Common myeloid progenitor, CD34-positive (primary cell): ENCODE data around the gene TNFSF15.
A peak's percentile ranks its signal among the peaks of the same experiment; 100 is the strongest.

ENCODE experiments used
- CTCF ChIA-PET: fragments of 350-600 bp; sonication (Branson Sonifier 250); formaldehyde crosslinking; loops from one replicate; lab custom pipeline; 2021; ENCODE audit warnings: antibody characterized with exemption; lab: Charles Lee
- POLR2A ChIA-PET: fragments of 350-600 bp; sonication (Branson Sonifier 250); formaldehyde crosslinking; loops from one replicate; lab custom pipeline; 2021; ENCODE audit warnings: antibody characterized with exemption; lab: Charles Lee
- DNase-seq, 3 donors: peaks; one replicate each; pipeline versions ENCODE4 v3.0.0 to v3.0.0-alpha.2; 2013
- H3K27ac ChIP-seq, 2 experiments: 1 replicate in 1 of 2; 2 replicates in 1 of 2; pipeline ENCODE4 v1.7.0; 2013; ENCODE audit warnings: inconsistent platforms in 2 of 2, low read length in 2 of 2, mild to moderate bottlenecking in 2 of 2, low read depth in 1 of 2, moderate library complexity in 1 of 2; ENCODE audit not compliant: severe bottlenecking in 2 of 2, insufficient read depth in 1 of 2, poor library complexity in 1 of 2
- H3K27me3 ChIP-seq, 5 experiments: replicated peaks in 2 of 5; 1 replicate in 3 of 5; 2 replicates in 2 of 5; pipeline versions ENCODE4 v1.6.1 to v1.7.0; 2013; ENCODE audit warnings: low read length in 4 of 5, mild to moderate bottlenecking in 2 of 5, moderate library complexity in 2 of 5, inconsistent platforms in 1 of 5; ENCODE audit not compliant: insufficient read depth in 5 of 5, control insufficient read depth in 4 of 5
- H3K36me3 ChIP-seq, 4 experiments: 1 replicate in 2 of 4; 2 replicates in 2 of 4; pipeline versions ENCODE4 v1.6.1 to v1.7.0; 2013; ENCODE audit warnings: low read length in 3 of 4, control low read depth in 1 of 4, mild to moderate bottlenecking in 1 of 4; ENCODE audit not compliant: control insufficient read depth in 4 of 4, insufficient read depth in 4 of 4
- H3K4me1 ChIP-seq, 4 experiments: 1 replicate in 3 of 4; 2 replicates in 1 of 4; pipeline versions ENCODE4 v1.6.1 to v1.7.1; 2013; ENCODE audit warnings: low read length in 3 of 4, mild to moderate bottlenecking in 3 of 4, control low read depth in 1 of 4, inconsistent platforms in 1 of 4, moderate library complexity in 1 of 4; ENCODE audit not compliant: control insufficient read depth in 4 of 4, insufficient read depth in 4 of 4; ENCODE audit errors: control extremely low read depth in 1 of 4
- H3K4me3 ChIP-seq, 7 experiments: 1 replicate in 4 of 7; 2 replicates in 3 of 7; pipeline versions ENCODE4 v1.5.1 to v1.7.0; 2013; ENCODE audit warnings: mild to moderate bottlenecking in 7 of 7, low read length in 6 of 7, moderate library complexity in 6 of 7, inconsistent platforms in 2 of 7, low read depth in 2 of 7, control low read depth in 1 of 7; ENCODE audit not compliant: insufficient read depth in 4 of 7, control insufficient read depth in 1 of 7; ENCODE audit errors: extremely low read depth in 1 of 7
- H3K9me3 ChIP-seq, 5 experiments: 1 replicate in 4 of 5; 2 replicates in 1 of 5; pipeline versions ENCODE4 v1.6.1 to v1.7.1; 2013; ENCODE audit warnings: low read length in 4 of 5, mild to moderate bottlenecking in 2 of 5, inconsistent platforms in 1 of 5, low read depth in 1 of 5, moderate library complexity in 1 of 5; ENCODE audit not compliant: control insufficient read depth in 4 of 5, insufficient read depth in 2 of 5; ENCODE audit errors: control extremely low read depth in 1 of 5
- WGBS: methylation state at CpG from one replicate; pipeline ENCODE4 v1.1.5; 2013; ENCODE audit not compliant: insufficient coverage; 5-methylcytosine and 5-hydroxymethylcytosine counted together

TNFSF15 gene

DNA sequence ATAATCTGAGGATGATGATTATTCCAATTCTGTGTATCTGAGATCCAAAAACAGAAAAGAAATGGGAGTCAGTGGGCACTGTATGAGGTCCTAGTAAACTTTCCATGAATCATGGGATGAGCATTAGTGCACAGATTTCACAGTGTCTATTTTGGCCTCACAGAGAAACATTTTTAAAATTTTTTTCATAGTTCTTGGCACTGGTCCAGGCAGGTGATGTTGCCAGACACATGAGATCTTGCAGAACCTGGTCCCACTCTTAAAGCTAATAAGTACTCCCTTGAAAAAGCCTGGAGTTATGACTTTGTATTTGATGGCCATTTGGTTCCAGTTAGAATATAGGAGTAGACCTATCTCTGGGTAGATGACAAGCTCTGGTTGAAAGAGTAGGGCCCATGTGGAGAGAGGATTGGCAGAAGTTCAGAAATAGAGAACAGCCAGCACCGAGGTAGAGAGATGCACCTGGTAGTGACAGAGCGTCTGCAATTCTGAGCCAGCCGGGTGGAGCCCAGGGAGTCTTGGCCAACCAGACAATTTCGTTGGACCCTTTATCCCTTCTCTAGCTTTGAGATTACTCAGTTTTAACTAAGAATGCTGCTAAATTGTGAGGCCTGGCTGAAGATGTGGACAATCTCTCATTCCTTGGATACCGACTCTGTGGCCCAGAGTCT is 6.3 kb upstream of the TNFSF15 start:
- CTCF ChIA-PET, result interaction anchor here (1.0 kb wide), 1 partner anchor 9 kb away, joined by 5 read pairs; no protein-coding TSS in a partner anchor
- POLR2A ChIA-PET, result no interaction called here

GRCh38 chr9:114811301-114811700 is 5.5 kb upstream of the TNFSF15 start:
- Histone ChIP-seq H3K36me3 (no peaks in the 10 kb centered on the region), H3K4me1 (peaks cover 2 to 6% (median 4%) of the 10 kb centered on the region in 4 experiments), H3K27ac (no peak overlapping the region), H3K9me3 (peaks cover 0 to 2% (median 0%) of the 10 kb centered on the region in 5 experiments), H3K4me3 (no peak overlapping the region), H3K27me3 (no peaks in the 10 kb centered on the region)
- no peak for DNase-seq
- POLR2A ChIA-PET, result no interaction called here
- CTCF ChIA-PET, result no interaction called here
- 86% methylated on average over 3 of the region's 4 CpGs for WGBS

More for the DNA sequence above, 6.3 kb upstream of the TNFSF15 start:
- H3K4me1 ChIP-seq, result no peaks in the 10 kb centered on the region
- DNase-seq, result no peak
- H3K27me3 ChIP-seq, result no peaks in the 10 kb centered on the region
- H3K36me3 ChIP-seq, result no peaks in the 10 kb centered on the region
- no peak overlapping the region for H3K27ac ChIP-seq
- H3K4me3 ChIP-seq, result no peak overlapping the region
- peaks cover 0 to 2% (median 0%) of the 10 kb centered on the region in 5 experiments for H3K9me3 ChIP-seq
- 98% methylated on average over 5 of the region's 5 CpGs for WGBS

GRCh38 chr9:114810614-114811013 is 4.8 kb upstream of the TNFSF15 start:
- ChIA-PET CTCF (no interaction called here), POLR2A (no interaction called here)
- H3K36me3 ChIP-seq, result no peaks in the 10 kb centered on the region
- H3K4me1 ChIP-seq, result peaks cover 6 to 13% (median 8%) of the 10 kb centered on the region in 4 experiments
- no peak for DNase-seq
- H3K9me3 ChIP-seq, result peaks cover 0 to 2% (median 0%) of the 10 kb centered on the region in 5 experiments
- 100% methylated on average over 2 of the region's 3 CpGs for WGBS
- H3K27me3 ChIP-seq, result no peaks in the 10 kb centered on the region
- H3K4me3 ChIP-seq, result no peak overlapping the region
- H3K27ac ChIP-seq, result no peak overlapping the region

- Histone ChIP-seq H3K4me1 (peaks cover 6 to 15% (median 10%) of the 10 kb centered on the region in 4 experiments), H3K4me3 (peak overlapping the region in 5 of 7 experiments; percentile 11 to 64 (median 37)), H3K27ac (no peak overlapping the region), H3K36me3 (no peaks in the 10 kb centered on the region), H3K9me3 (no peaks in the 10 kb centered on the region), H3K27me3 (no peaks in the 10 kb centered on the region)
- POLR2A ChIA-PET, result no interaction called here
- WGBS, result 80% methylated on average over 1 of the region's 2 CpGs
- DNase-seq, result no peak
- CTCF ChIA-PET, result no interaction called here
Measured at GRCh38 chr9:114806526-114806900, 674 bp upstream of the TNFSF15 start.

DNA sequence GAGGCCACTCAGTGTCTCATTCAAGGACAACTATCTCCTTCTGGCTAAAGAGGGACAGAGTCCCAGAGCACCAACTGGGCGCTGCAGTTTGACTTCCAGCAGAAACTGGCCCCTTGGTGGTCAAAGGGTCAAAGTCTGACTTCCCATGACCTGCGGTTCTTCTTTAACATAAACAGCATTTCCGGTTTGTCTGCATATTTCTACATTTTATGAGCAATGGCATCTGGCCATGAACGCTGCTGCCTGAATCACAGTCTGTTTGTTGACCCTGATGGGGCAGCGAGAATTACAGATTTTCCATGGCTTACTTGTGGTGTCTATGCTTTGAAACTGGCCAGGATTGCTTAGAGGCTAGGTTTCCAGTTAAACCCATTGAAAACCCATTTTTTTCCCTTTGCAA is 1.3 kb downstream of the TNFSF15 start:
- Histone ChIP-seq H3K27ac (no peak overlapping the region), H3K9me3 (no peaks in the 10 kb centered on the region), H3K4me1 (peaks cover 6 to 15% (median 10%) of the 10 kb centered on the region in 4 experiments), H3K36me3 (no peaks in the 10 kb centered on the region), H3K27me3 (no peaks in the 10 kb centered on the region), H3K4me3 (no peak overlapping the region)
- DNase-seq, result no peak
- ChIA-PET POLR2A (no interaction called here), CTCF (no interaction called here)
- WGBS, result 98% methylated on average over 5 of the region's 5 CpGs

- no peaks in the 10 kb centered on the region for H3K27me3 ChIP-seq
- peaks cover 6 to 15% (median 10%) of the 10 kb centered on the region in 4 experiments for H3K4me1 ChIP-seq
- H3K36me3 ChIP-seq, result no peaks in the 10 kb centered on the region
- WGBS, result 100% methylated on average over 1 of the region's 1 CpG
- no peak overlapping the region for H3K4me3 ChIP-seq
- no peak overlapping the region for H3K27ac ChIP-seq
- ChIA-PET POLR2A (no interaction called here), CTCF (no interaction called here)
- no peaks in the 10 kb centered on the region for H3K9me3 ChIP-seq
- DNase-seq, result no peak
Measured at GRCh38 chr9:114803479-114804265, 2.2 kb downstream of the TNFSF15 start.

- Histone ChIP-seq H3K4me1 (no peaks in the 10 kb centered on the region), H3K27ac (no peak overlapping the region), H3K4me3 (no peak overlapping the region), H3K9me3 (no peaks in the 10 kb centered on the region), H3K36me3 (no peaks in the 10 kb centered on the region), H3K27me3 (no peaks in the 10 kb centered on the region)
- ChIA-PET CTCF (no interaction called here), POLR2A (no interaction called here)
- no CpG with 5 or more reads among the region's 2 CpGs for WGBS
- DNase-seq, result no peak
Measured at GRCh38 chr9:114799925-114800324, 5.9 kb downstream of the TNFSF15 start.
